HEK293 (cell line): ENCODE results near the gene CARMIL3.

Experiments used
- EGR2 ChIP-seq: fragments of 450-650 bp; formaldehyde crosslinking; IDR thresholded peaks from 2 replicates; pipeline ENCODE4 v1.5.1; 2016; ENCODE audit warnings: low read depth, missing biosample characterization, missing genetic modification characterization
- ELK4 ChIP-seq: IDR thresholded peaks from 2 replicates; pipeline ENCODE4 v1.6.1; 2011; ENCODE audit warnings: mild to moderate bottlenecking, low read depth, low read length, borderline replicate concordance
- GLI2 ChIP-seq: fragments of 450-650 bp; formaldehyde crosslinking; IDR thresholded peaks from 2 replicates; pipeline ENCODE4; 2017; ENCODE audit warnings: missing biosample characterization, missing genetic modification characterization, low read depth, borderline replicate concordance
- HOXC10 ChIP-seq: sonication (generic); formaldehyde crosslinking; IDR thresholded peaks from 2 replicates; pipeline ENCODE4 v1.8.1; 2023; ENCODE audit warnings: mild to moderate bottlenecking, missing genetic modification reagents
- HOXD13 ChIP-seq: sonication (generic); formaldehyde crosslinking; IDR thresholded peaks from 2 replicates; pipeline ENCODE4 v1.8.0; 2022; ENCODE audit warnings: missing genetic modification reagents, borderline replicate concordance
- KLF1 ChIP-seq: fragments of 450-650 bp; formaldehyde crosslinking; IDR thresholded peaks from 2 replicates; pipeline ENCODE4 v1.5.1; 2016; ENCODE audit warnings: missing biosample characterization, missing genetic modification characterization
- KLF9 ChIP-seq: fragments of 450-650 bp; formaldehyde crosslinking; IDR thresholded peaks from 2 replicates; pipeline ENCODE4 v1.5.1; 2016; ENCODE audit warnings: missing biosample characterization, missing genetic modification characterization, low read depth
- OVOL3 ChIP-seq: fragments of 450-650 bp; formaldehyde crosslinking; IDR thresholded peaks from 2 replicates; pipeline ENCODE4 v1.5.1; 2016; ENCODE audit warnings: missing biosample characterization, missing genetic modification characterization
- PBX3 ChIP-seq: sonication (generic); formaldehyde crosslinking; IDR thresholded peaks from 2 replicates; pipeline ENCODE4 v1.8.1; 2022; ENCODE audit warnings: mild to moderate bottlenecking, moderate library complexity, missing genetic modification reagents
- PRDM6 ChIP-seq: fragments of 450-650 bp; formaldehyde crosslinking; IDR thresholded peaks from 2 replicates; pipeline ENCODE4 v1.5.1; 2017; ENCODE audit warnings: missing biosample characterization, missing genetic modification characterization
- SP2 ChIP-seq: fragments of 450-650 bp; formaldehyde crosslinking; IDR thresholded peaks from 2 replicates; pipeline ENCODE4 v1.5.1; 2016; ENCODE audit warnings: missing biosample characterization, missing genetic modification characterization
- SP3 ChIP-seq: fragments of 450-650 bp; formaldehyde crosslinking; IDR thresholded peaks from 2 replicates; pipeline ENCODE4 v1.5.1; 2016; ENCODE audit warnings: missing biosample characterization, missing genetic modification characterization
- SP7 ChIP-seq: fragments of 450-650 bp; formaldehyde crosslinking; IDR thresholded peaks from 2 replicates; pipeline ENCODE4 v1.5.1; 2016; ENCODE audit warnings: missing biosample characterization, missing genetic modification characterization
- YY1 ChIP-seq: fragments of 450-650 bp; formaldehyde crosslinking; IDR thresholded peaks from 2 replicates; pipeline ENCODE4 v1.5.1; 2018; ENCODE audit warnings: missing biosample characterization, missing genetic modification characterization
- ZBTB44 ChIP-seq: fragments of 450-650 bp; IDR thresholded peaks from 2 replicates; pipeline ENCODE4 v1.5.1; 2018; ENCODE audit warnings: missing biosample characterization, mild to moderate bottlenecking, missing genetic modification characterization
- ZBTB48 ChIP-seq: fragments of 450-650 bp; formaldehyde crosslinking; IDR thresholded peaks from 2 replicates; pipeline ENCODE4 v1.5.1; 2016; ENCODE audit warnings: missing biosample characterization, missing genetic modification characterization
- ZFHX2 ChIP-seq: fragments of 450-650 bp; formaldehyde crosslinking; conservative IDR thresholded peaks from 2 replicates; pipeline ENCODE4 v1.5.1; 2016; ENCODE audit warnings: missing biosample characterization, missing genetic modification characterization
- ZNF112 ChIP-seq: fragments of 450-650 bp; formaldehyde crosslinking; IDR thresholded peaks from 2 replicates; pipeline ENCODE4 v1.5.0; 2017; ENCODE audit warnings: missing biosample characterization, missing genetic modification characterization
- ZNF121 ChIP-seq: fragments of 450-650 bp; formaldehyde crosslinking; IDR thresholded peaks from 2 replicates; pipeline ENCODE4 v1.5.1; 2016; ENCODE audit warnings: missing biosample characterization, missing genetic modification characterization
- ZNF138 ChIP-seq: fragments of 450-650 bp; formaldehyde crosslinking; IDR thresholded peaks from 2 replicates; pipeline ENCODE4 v1.5.1; 2016; ENCODE audit warnings: missing biosample characterization, missing genetic modification characterization, borderline replicate concordance
- ZNF2 ChIP-seq: fragments of 450-650 bp; formaldehyde crosslinking; IDR thresholded peaks from 2 replicates; pipeline ENCODE4 v1.5.1; 2016; ENCODE audit warnings: missing biosample characterization, missing genetic modification characterization
- ZNF311 ChIP-seq: fragments of 450-650 bp; formaldehyde crosslinking; IDR thresholded peaks from 2 replicates; pipeline ENCODE4 v1.5.1; 2017; ENCODE audit warnings: missing biosample characterization, missing genetic modification characterization, borderline replicate concordance
- ZNF335 ChIP-seq: fragments of 450-650 bp; formaldehyde crosslinking; conservative IDR thresholded peaks from 2 replicates; pipeline ENCODE4 v1.5.1; 2016; ENCODE audit warnings: missing biosample characterization, missing genetic modification characterization
- ZNF350 ChIP-seq: fragments of 450-650 bp; formaldehyde crosslinking; IDR thresholded peaks from 2 replicates; pipeline ENCODE4 v1.5.0; 2017; ENCODE audit warnings: missing biosample characterization, mild to moderate bottlenecking, missing genetic modification characterization
- ZNF529 ChIP-seq: fragments of 450-650 bp; formaldehyde crosslinking; IDR thresholded peaks from 2 replicates; pipeline ENCODE4 v1.5.1; 2017; ENCODE audit warnings: missing genetic modification characterization, missing biosample characterization; ENCODE audit not compliant: insufficient replicate concordance
- ZNF560 ChIP-seq: fragments of 450-650 bp; formaldehyde crosslinking; IDR thresholded peaks from 2 replicates; pipeline ENCODE4 v1.5.1; 2017; ENCODE audit warnings: missing biosample characterization, missing genetic modification characterization, borderline replicate concordance
- ZNF621 ChIP-seq: fragments of 450-650 bp; formaldehyde crosslinking; IDR thresholded peaks from 2 replicates; pipeline ENCODE4 v1.5.1; 2017; ENCODE audit warnings: missing biosample characterization, missing genetic modification characterization
- ZNF623 ChIP-seq: fragments of 450-650 bp; formaldehyde crosslinking; IDR thresholded peaks from 2 replicates; pipeline ENCODE4 v1.5.1; 2016; ENCODE audit warnings: missing biosample characterization, missing genetic modification characterization
- ZNF629 ChIP-seq: fragments of 450-650 bp; formaldehyde crosslinking; IDR thresholded peaks from 2 replicates; pipeline ENCODE4 v1.5.1; 2017; ENCODE audit warnings: missing biosample characterization, missing genetic modification characterization
- ZNF660 ChIP-seq: fragments of 450-650 bp; IDR thresholded peaks from 2 replicates; pipeline ENCODE4 v1.5.1; 2018; ENCODE audit warnings: missing biosample characterization, mild to moderate bottlenecking, missing genetic modification characterization
- ZNF704 ChIP-seq: fragments of 450-650 bp; formaldehyde crosslinking; IDR thresholded peaks from 2 replicates; pipeline ENCODE4 v1.5.1; 2016; ENCODE audit warnings: missing biosample characterization, missing genetic modification characterization
- ZSCAN18 ChIP-seq: fragments of 450-650 bp; formaldehyde crosslinking; IDR thresholded peaks from 2 replicates; pipeline ENCODE4 v1.5.1; 2016; ENCODE audit warnings: missing biosample characterization, missing genetic modification characterization

Gene CARMIL3

GRCh38 chr14:24036169-24036962, 15.4 kb upstream of the CARMIL3 start (continued):
- no peak for TF ChIP-seq ZBTB44 (tag by site-specific recombination)
- no peak for TF ChIP-seq ZSCAN18
- TF ChIP-seq ZNF335 (tag by site-specific recombination): peak; percentile 98
- no peak for TF ChIP-seq ZNF121 (tag by site-specific recombination)
- TF ChIP-seq ZNF529: no peak
- peak; percentile 56 for TF ChIP-seq KLF1 (tag by site-specific recombination)
- TF ChIP-seq SP2: peak; percentile 47
- no peak for TF ChIP-seq ZNF560 (tag by site-specific recombination)
- TF ChIP-seq ZFHX2: no peak
- no peak for TF ChIP-seq EGR2 (tag by site-specific recombination)
- TF ChIP-seq HOXD13 (CRISPR knock-in tag): no peak
- TF ChIP-seq KLF9 (tag by site-specific recombination): peak; percentile 47; the same call in 1 of the 2 replicates
- no peak for TF ChIP-seq GLI2 (tag by site-specific recombination)
- TF ChIP-seq ELK4: no peak
- peak; percentile 34; the same call in 1 of the 2 replicates for TF ChIP-seq YY1 (tag by site-specific recombination)
- TF ChIP-seq ZNF704 (tag by site-specific recombination): no peak
- TF ChIP-seq SP3 (tag by site-specific recombination): peak; percentile 47
- peak; percentile 41; the same call in 1 of the 2 replicates for TF ChIP-seq OVOL3 (tag by site-specific recombination)
- peak; percentile 94 for TF ChIP-seq ZBTB48
- TF ChIP-seq ZNF621: no peak
- TF ChIP-seq ZNF623 (tag by site-specific recombination): peak; percentile 34; the same call in 1 of the 2 replicates
- TF ChIP-seq ZNF660: 0 out of 2 replicates have a peak, but pooled peaks have one; percentile 40
- TF ChIP-seq ZNF112 (tag by site-specific recombination): no peak
- peak; percentile 64; the same call in 1 of the 2 replicates for TF ChIP-seq ZNF629 (tag by site-specific recombination)
- no peak for TF ChIP-seq PRDM6 (tag by site-specific recombination)
- no peak for TF ChIP-seq ZNF138 (tag by site-specific recombination)
- TF ChIP-seq ZNF350 (tag by site-specific recombination): no peak
- no peak for TF ChIP-seq ZNF311 (tag by site-specific recombination)
- no peak for TF ChIP-seq PBX3
- TF ChIP-seq HOXC10 (CRISPR knock-in tag): no peak
- peak; percentile 93 for TF ChIP-seq ZNF2 (tag by site-specific recombination)
- peak; percentile 70 for TF ChIP-seq SP7
